ENCODE measurements around the gene DQX1. TPM values are rescaled to one million over a fixed set of nuclear protein-coding genes. Genes with fewer than 3 reads are reported as not detected.
"Not testable (repeated sequence)": the region's sequence is repeated elsewhere in the genome, so short reads cannot be mapped to it uniquely, and the experiment has no call there.

The DQX1 gene
- not detected for total RNA-seq
- long read RNA-seq, result 0 reads

- intact Hi-C loops (cut with DNase I), result no loop called here
- no peak for ATAC-seq
- DNase-seq, result no peak
Measured at GRCh38 chr2:74525717-74526648, at the start of gene DQX1. DQX1 (minus strand) TSS chr2:74526231; CDS start chr2:74525729, 502 bp downstream.

- intact Hi-C loops (cut with DNase I), result no loop called here
- DNase-seq (no peak), ATAC-seq (no peak)
Measured at GRCh38 chr2:74575320-74575719, 49.3 kb upstream of the DQX1 start.

- intact Hi-C loops (cut with DNase I), result no loop called here
- DNase-seq (no peak), ATAC-seq (peak in 1 of 2 donors; percentile 19)
Measured at GRCh38 chr2:74573747-74574562, 47.9 kb upstream of the DQX1 start.

- ATAC-seq (no peak), DNase-seq (no peak)
- intact Hi-C loops (cut with DNase I), result no loop called here
Measured at GRCh38 chr2:74572178-74572925, 46.3 kb upstream of the DQX1 start.

- ATAC-seq (no peak), DNase-seq (no peak)
- intact Hi-C loops (cut with DNase I), result no loop called here
Measured at GRCh38 chr2:74571058-74571457, 45.0 kb upstream of the DQX1 start.

- intact Hi-C loops (cut with DNase I), result no loop called here
- ATAC-seq (no peak), DNase-seq (no peak)
Measured at GRCh38 chr2:74569686-74570085, 43.7 kb upstream of the DQX1 start.

- ATAC-seq (peak; percentile 73 to 75), DNase-seq (no peak)
- intact Hi-C loops (cut with DNase I), result no loop called here
Measured at GRCh38 chr2:74567881-74568280, 41.9 kb upstream of the DQX1 start.

- ATAC-seq (peak; percentile 29 to 73), DNase-seq (no peak)
- intact Hi-C loops (cut with DNase I), result no loop called here
Measured at GRCh38 chr2:74566754-74567085, 40.7 kb upstream of the DQX1 start.

GRCh38 chr2:74566076-74566753 lies 40.2 kb upstream of the DQX1 start:
- DNase-seq (no peak), ATAC-seq (no peak)
- intact Hi-C loops (cut with DNase I), result no loop called here

GRCh38 chr2:74564222-74564621 lies 38.2 kb upstream of the DQX1 start:
- ATAC-seq, result peak; percentile 23 to 82
- intact Hi-C loops (cut with DNase I), result no loop called here
- no peak for DNase-seq

- DNase-seq (no peak), ATAC-seq (no peak)
- intact Hi-C loops (cut with DNase I), result no loop called here
Measured at GRCh38 chr2:74562126-74562775, 36.2 kb upstream of the DQX1 start.

- intact Hi-C loops (cut with DNase I); ATAC-seq; DNase-seq: not testable (repeated sequence)
Measured at GRCh38 chr2:74561022-74561421, 35.0 kb upstream of the DQX1 start.

GRCh38 chr2:74560591-74560990 lies 34.6 kb upstream of the DQX1 start:
- ATAC-seq (no peak), DNase-seq (no peak)
- intact Hi-C loops (cut with DNase I), result no loop called here

GRCh38 chr2:74559912-74560311 lies 33.9 kb upstream of the DQX1 start:
- ATAC-seq, result no peak
- intact Hi-C loops (cut with DNase I), result no loop called here
- DNase-seq, result no peak

- ATAC-seq (no peak), DNase-seq (no peak)
- intact Hi-C loops (cut with DNase I), result no loop called here
Measured at GRCh38 chr2:74558284-74559230, 32.5 kb upstream of the DQX1 start.

GRCh38 chr2:74556831-74557370 lies 30.9 kb upstream of the DQX1 start:
- no peak for DNase-seq
- intact Hi-C loops (cut with DNase I), result no loop called here
- no peak for ATAC-seq

- DNase-seq (no peak), ATAC-seq (no peak)
- intact Hi-C loops (cut with DNase I), result no loop called here
Measured at GRCh38 chr2:74556159-74556558, 30.1 kb upstream of the DQX1 start.
